GM12872 (cell line): Measurements from ENCODE around the gene ZNF699.

Experiments used
- CTCF ChIP-seq: IDR thresholded peaks from 3 replicates; pipeline ENCODE4 v1.5.1; 2011; ENCODE audit warnings: low read depth, mild to moderate bottlenecking, low read length, moderate library complexity; ENCODE audit not compliant: insufficient read depth

The ZNF699 gene

GRCh38 chr19:9342610-9343304 is 33.1 kb upstream of the ZNF699 start:
- no peak for TF ChIP-seq CTCF

- no peak for TF ChIP-seq CTCF
Measured at GRCh38 chr19:9329999-9330398, 20.4 kb upstream of the ZNF699 start.

GRCh38 chr19:9324584-9324962 is 14.9 kb upstream of the ZNF699 start:
- no peak for TF ChIP-seq CTCF

GRCh38 chr19:9323919-9324583 is 14.4 kb upstream of the ZNF699 start, which contains the start of gene ZNF559:
TSS of gene ZNF559 (plus strand) at chr19:9324179. CDS start at chr19:9338550, 14,371 bp downstream.
- TF ChIP-seq CTCF: peak; percentile 50; the same call in 2 of the 3 replicates

- TF ChIP-seq CTCF: no peak
Measured at GRCh38 chr19:9323557-9323918, 13.9 kb upstream of the ZNF699 start.

- TF ChIP-seq CTCF: no peak
Measured at GRCh38 chr19:9321338-9321737, 11.7 kb upstream of the ZNF699 start.

- no peak for TF ChIP-seq CTCF
Measured at GRCh38 chr19:9313756-9314155, 4.1 kb upstream of the ZNF699 start.
